Measurements from ENCODE around the gene SGSM1. TPM values are rescaled to one million over a fixed set of nuclear protein-coding genes. Genes with fewer than 3 reads are reported as not detected.

Gene SGSM1
- total and polyA plus RNA-seq, 10 of the 15 experiments (the other 5 are each of a cell fraction or from before 2014, with no cell fraction given), result not detected

DNA sequence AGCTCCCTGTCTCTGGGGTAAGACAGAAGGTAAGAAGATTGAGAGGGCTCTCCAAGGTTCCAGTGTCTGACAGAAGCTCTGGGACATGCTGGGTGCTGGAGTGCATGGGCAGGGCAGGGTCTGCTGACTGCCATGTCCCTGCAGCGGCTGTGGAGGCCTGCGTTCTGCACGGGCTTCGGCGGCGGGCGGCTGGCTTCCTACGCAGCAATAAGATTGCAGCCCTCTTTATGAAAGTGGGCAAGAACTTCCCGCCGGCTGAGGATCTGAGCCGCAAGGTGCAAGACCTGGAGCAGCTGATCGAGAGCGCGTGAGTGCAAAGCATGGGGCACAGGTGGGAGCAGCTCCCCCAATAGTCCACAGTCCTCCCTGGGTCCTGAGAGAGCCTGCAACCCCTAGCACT lies 41.5 kb downstream of the SGSM1 start:
- no peak for DNase-seq (ENCODE audit: low read depth, low spot score)
- Histone ChIP-seq H3K79me2 (ENCODE audit: control insufficient read depth, insufficient read depth, low read length) (no peaks in the 10 kb centered on the region), H3K36me3 (ENCODE audit: control insufficient read depth in 2 of 2, insufficient read depth in 2 of 2, low read length in 1 of 2) (no peaks in the 10 kb centered on the region), H4K20me1 (ENCODE audit: control insufficient read depth, insufficient read depth) (no peaks in the 10 kb centered on the region), H3K9ac (ENCODE audit: control insufficient read depth, insufficient read depth, low read length) (no peak overlapping the region), H3K9me3 (replicated peaks; ENCODE audit: control insufficient read depth, insufficient read depth, low read length) (no peaks in the 10 kb centered on the region), H3K27me3 (replicated peaks in 1 of 2; ENCODE audit: control insufficient read depth in 2 of 2, insufficient read depth in 2 of 2, low read length in 1 of 2) (no peaks in the 10 kb centered on the region; a peak in 1 of 4 replicates), H3K4me2 (ENCODE audit: control insufficient read depth, insufficient read depth) (no peak overlapping the region), H3K4me1 (ENCODE audit: control insufficient read depth, insufficient read depth, low read length) (no peaks in the 10 kb centered on the region), H2AFZ (ENCODE audit: control insufficient read depth, low read depth, low read length) (no peak overlapping the region), H3K27ac (ENCODE audit: control insufficient read depth, insufficient read depth) (no peak overlapping the region), H3K4me3 (no peak overlapping the region)
- in situ Hi-C loops (cut with MboI) (no loop called here), intact Hi-C loops (cut with micrococcal nuclease; ENCODE audit: unreplicated experiment) (no loop called here)
- no TSS peak for BruUV-seq (replicated peaks)
- TF ChIP-seq POLR2AphosphoS5 (IDR thresholded peaks at IDR 0.05; ENCODE audit: low read length) (no peak), SMAD5 (IDR thresholded peaks at IDR 0.05; ENCODE audit: low read depth) (no peak), BACH1 (IDR thresholded peaks at IDR 0.05; ENCODE audit: borderline replicate concordance) (no peak), STAT1 (conservative IDR thresholded peaks at IDR 0.05) (no peak), POLR2AphosphoS2 (IDR thresholded peaks at IDR 0.05; ENCODE audit: low read depth, low read length) (no peak), IRF4 (IDR thresholded peaks at IDR 0.05; ENCODE audit: low read depth, low read length) (no peak), YY1 (IDR thresholded peaks at IDR 0.05; ENCODE audit: low read depth, low read length) (no peak), RB1 (IDR thresholded peaks at IDR 0.05; ENCODE audit: borderline replicate concordance) (no peak), TAF1 (IDR thresholded peaks at IDR 0.05; ENCODE audit: borderline replicate concordance, low read depth, low read length) (no peak), FOS (IDR thresholded peaks at IDR 0.05; ENCODE audit: borderline replicate concordance, extremely low read depth, insufficient read length) (no peak), FOXM1 (IDR thresholded peaks at IDR 0.05; ENCODE audit: low read depth, low read length) (no peak), CHD4 (IDR thresholded peaks at IDR 0.05) (no peak), NR2C2 (IDR thresholded peaks at IDR 0.05; ENCODE audit: borderline replicate concordance, control insufficient read depth, insufficient read length, low read depth) (no peak), ESRRA (IDR thresholded peaks at IDR 0.05; ENCODE audit: low read length) (no peak)
- TF ChIP-seq, protein P1, sequence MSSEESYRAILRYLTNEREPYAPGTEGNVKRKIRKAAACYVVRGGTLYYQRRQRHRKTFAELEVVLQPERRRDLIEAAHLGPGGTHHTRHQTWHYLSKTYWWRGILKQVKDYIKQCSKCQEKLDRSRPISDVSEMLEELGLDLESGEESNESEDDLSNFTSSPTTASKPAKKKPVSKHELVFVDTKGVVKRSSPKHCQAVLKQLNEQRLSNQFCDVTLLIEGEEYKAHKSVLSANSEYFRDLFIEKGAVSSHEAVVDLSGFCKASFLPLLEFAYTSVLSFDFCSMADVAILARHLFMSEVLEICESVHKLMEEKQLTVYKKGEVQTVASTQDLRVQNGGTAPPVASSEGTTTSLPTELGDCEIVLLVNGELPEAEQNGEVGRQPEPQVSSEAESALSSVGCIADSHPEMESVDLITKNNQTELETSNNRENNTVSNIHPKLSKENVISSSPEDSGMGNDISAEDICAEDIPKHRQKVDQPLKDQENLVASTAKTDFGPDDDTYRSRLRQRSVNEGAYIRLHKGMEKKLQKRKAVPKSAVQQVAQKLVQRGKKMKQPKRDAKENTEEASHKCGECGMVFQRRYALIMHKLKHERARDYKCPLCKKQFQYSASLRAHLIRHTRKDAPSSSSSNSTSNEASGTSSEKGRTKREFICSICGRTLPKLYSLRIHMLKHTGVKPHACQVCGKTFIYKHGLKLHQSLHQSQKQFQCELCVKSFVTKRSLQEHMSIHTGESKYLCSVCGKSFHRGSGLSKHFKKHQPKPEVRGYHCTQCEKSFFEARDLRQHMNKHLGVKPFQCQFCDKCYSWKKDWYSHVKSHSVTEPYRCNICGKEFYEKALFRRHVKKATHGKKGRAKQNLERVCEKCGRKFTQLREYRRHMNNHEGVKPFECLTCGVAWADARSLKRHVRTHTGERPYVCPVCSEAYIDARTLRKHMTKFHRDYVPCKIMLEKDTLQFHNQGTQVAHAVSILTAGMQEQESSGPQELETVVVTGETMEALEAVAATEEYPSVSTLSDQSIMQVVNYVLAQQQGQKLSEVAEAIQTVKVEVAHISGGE (CRISPR knock-in tag; IDR thresholded peaks at IDR 0.05), result no peak
- TF ChIP-seq, protein P2, sequence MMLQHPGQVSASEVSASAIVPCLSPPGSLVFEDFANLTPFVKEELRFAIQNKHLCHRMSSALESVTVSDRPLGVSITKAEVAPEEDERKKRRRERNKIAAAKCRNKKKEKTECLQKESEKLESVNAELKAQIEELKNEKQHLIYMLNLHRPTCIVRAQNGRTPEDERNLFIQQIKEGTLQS (IDR thresholded peaks at IDR 0.05; ENCODE audit: borderline replicate concordance, extremely low read depth, low read depth, low read length), result no peak
- TF ChIP-seq, protein P3, sequence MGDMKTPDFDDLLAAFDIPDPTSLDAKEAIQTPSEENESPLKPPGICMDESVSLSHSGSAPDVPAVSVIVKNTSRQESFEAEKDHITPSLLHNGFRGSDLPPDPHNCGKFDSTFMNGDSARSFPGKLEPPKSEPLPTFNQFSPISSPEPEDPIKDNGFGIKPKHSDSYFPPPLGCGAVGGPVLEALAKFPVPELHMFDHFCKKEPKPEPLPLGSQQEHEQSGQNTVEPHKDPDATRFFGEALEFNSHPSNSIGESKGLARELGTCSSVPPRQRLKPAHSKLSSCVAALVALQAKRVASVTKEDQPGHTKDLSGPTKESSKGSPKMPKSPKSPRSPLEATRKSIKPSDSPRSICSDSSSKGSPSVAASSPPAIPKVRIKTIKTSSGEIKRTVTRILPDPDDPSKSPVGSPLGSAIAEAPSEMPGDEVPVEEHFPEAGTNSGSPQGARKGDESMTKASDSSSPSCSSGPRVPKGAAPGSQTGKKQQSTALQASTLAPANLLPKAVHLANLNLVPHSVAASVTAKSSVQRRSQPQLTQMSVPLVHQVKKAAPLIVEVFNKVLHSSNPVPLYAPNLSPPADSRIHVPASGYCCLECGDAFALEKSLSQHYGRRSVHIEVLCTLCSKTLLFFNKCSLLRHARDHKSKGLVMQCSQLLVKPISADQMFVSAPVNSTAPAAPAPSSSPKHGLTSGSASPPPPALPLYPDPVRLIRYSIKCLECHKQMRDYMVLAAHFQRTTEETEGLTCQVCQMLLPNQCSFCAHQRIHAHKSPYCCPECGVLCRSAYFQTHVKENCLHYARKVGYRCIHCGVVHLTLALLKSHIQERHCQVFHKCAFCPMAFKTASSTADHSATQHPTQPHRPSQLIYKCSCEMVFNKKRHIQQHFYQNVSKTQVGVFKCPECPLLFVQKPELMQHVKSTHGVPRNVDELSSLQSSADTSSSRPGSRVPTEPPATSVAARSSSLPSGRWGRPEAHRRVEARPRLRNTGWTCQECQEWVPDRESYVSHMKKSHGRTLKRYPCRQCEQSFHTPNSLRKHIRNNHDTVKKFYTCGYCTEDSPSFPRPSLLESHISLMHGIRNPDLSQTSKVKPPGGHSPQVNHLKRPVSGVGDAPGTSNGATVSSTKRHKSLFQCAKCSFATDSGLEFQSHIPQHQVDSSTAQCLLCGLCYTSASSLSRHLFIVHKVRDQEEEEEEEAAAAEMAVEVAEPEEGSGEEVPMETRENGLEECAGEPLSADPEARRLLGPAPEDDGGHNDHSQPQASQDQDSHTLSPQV (IDR thresholded peaks at IDR 0.05), result no peak
- ChIA-PET POLR2A (no interaction called here), RAD21 (ENCODE audit: unreplicated experiment) (no interaction called here), CTCF (interaction anchor here (0.8 to 1.3 kb wide), 2 partner anchors 77 to 353 kb away, joined by 3 read pairs; no protein-coding TSS in a partner anchor), SMC1A (ENCODE audit: uncharacterized antibody, unreplicated experiment) (no interaction called here)
- no peak for FAIRE-seq
- ATAC-seq, result no peak
- WGBS (ENCODE audit: insufficient coverage, insufficient replicate concordance, low lambda C conversion rate, missing lambda C conversion rate), result 74% methylated on average over 13 of the region's 14 CpGs

Measured in GM12878 (cell line).